Measurements from ENCODE around the gene LRIG1.

GRCh38 chr3:66517241-66517640 lies 16.4 kb upstream of the LRIG1 start:
- TF ChIP-seq ZNF174 (CRISPR knock-in tag; IDR thresholded peaks at IDR 0.05), result no peak
- no peak for TF ChIP-seq ZBTB49 (CRISPR knock-in tag; IDR thresholded peaks at IDR 0.05; ENCODE audit: borderline replicate concordance)
- TF ChIP-seq JUND (IDR thresholded peaks at IDR 0.05; ENCODE audit: borderline replicate concordance, low read depth, low read length), result no peak
- TF ChIP-seq JUND (tag; IDR thresholded peaks at IDR 0.05; ENCODE audit: borderline replicate concordance, low read depth, low read length), result no peak
- no peak for TF ChIP-seq CEBPB (tag; IDR thresholded peaks at IDR 0.05)
- TF ChIP-seq TBP (optimal IDR thresholded peaks at IDR 0.05; ENCODE audit: low read depth, low read length), result no peak
